ENCODE results near the gene SGPL1. TPM values are rescaled to one million over a fixed set of nuclear protein-coding genes. Genes with fewer than 3 reads are reported as not detected.

Gene SGPL1
- polyA plus RNA-seq, 1 experiment, result 16.6 TPM

DNA sequence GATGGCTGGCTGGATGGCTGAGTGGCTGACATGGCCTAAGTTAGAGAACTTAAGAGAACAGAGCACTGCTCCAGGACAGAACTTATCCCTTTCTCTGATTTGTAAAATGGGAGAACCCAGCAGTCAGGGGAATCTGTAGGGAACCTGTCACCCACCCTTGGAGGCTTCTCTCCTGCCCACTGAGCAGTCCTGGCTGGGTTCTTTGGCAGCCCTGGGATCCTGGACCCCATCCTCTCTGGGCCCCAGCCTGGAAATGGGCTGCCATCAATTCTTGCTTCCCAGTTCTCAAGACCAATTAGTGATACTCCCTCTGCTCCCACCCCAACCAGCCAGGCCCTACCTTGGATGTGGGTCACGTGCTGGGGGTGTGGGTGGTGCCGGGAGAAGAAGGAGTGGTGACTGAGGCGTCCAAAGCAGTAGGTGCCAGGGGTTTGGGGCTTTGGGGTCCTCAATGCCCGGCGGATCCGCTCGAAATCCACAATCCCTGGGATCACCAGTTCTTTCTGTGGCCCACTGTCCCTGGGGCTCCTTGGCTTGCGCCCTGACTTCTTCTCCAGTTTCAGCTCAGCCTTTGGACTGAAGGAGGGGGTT, 34.2 kb upstream of the SGPL1 start:
- POLR2A ChIA-PET, result no interaction called here
- Histone ChIP-seq H3K36me3 (ENCODE audit: control insufficient read depth, insufficient read depth, low read length) (no peaks in the 10 kb centered on the region), H3K4me3 (ENCODE audit: low read depth, low read length) (no peak overlapping the region), H3K27me3 (ENCODE audit: control insufficient read depth, insufficient read depth, low read length) (peaks cover 7% of the 10 kb centered on the region)
- CTCF ChIA-PET, result interaction anchor here (0.6 to 0.8 kb wide), 2 partner anchors 231 to 388 kb away, joined by 3 read pairs; no protein-coding TSS in a partner anchor
- DNase-seq (ENCODE audit: low read depth), result no peak
- TF ChIP-seq, protein P1, sequence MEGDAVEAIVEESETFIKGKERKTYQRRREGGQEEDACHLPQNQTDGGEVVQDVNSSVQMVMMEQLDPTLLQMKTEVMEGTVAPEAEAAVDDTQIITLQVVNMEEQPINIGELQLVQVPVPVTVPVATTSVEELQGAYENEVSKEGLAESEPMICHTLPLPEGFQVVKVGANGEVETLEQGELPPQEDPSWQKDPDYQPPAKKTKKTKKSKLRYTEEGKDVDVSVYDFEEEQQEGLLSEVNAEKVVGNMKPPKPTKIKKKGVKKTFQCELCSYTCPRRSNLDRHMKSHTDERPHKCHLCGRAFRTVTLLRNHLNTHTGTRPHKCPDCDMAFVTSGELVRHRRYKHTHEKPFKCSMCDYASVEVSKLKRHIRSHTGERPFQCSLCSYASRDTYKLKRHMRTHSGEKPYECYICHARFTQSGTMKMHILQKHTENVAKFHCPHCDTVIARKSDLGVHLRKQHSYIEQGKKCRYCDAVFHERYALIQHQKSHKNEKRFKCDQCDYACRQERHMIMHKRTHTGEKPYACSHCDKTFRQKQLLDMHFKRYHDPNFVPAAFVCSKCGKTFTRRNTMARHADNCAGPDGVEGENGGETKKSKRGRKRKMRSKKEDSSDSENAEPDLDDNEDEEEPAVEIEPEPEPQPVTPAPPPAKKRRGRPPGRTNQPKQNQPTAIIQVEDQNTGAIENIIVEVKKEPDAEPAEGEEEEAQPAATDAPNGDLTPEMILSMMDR (IDR thresholded peaks at IDR 0.05; ENCODE audit: insufficient read depth, low read depth, low read length), result no peak

DNA sequence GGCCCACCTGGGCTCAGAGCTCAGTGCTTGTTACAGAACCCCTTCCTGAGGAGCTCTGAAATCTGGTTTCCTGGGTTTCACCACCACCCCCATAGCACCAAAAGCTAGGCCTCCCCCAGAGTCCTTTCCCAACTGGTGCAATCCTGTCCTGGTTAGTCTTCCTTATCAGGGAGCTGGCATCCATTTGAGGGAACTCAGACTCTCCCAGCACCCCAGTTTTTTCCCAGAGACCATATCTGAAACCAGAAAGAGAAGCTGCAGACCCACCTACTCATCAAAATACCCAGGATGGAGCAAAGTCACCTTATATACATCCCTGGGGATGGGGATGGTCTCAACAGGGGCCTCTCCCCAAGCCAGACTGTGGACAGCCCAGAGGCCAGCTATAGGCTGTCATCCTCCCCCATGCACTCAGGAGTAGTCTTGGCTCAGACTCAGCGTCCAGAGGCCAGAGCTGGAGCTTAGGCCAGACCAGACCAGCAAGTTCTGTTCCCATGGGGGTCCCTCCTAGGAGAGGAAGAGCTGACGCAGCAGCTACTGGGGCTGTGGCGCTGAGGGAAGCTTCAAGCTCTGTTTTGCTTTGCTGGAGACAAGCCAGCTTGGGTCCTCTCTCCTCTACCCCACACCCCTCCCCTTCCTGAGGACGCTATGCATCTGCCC, 33.5 kb upstream of the SGPL1 start:
- CTCF ChIA-PET, result interaction anchor here (0.8 kb wide), 1 partner anchor 231 kb away, joined by 3 read pairs; no protein-coding TSS in a partner anchor
- no peak for DNase-seq (ENCODE audit: low read depth)
- Histone ChIP-seq H3K36me3 (ENCODE audit: control insufficient read depth, insufficient read depth, low read length) (no peaks in the 10 kb centered on the region), H3K4me3 (ENCODE audit: low read depth, low read length) (no peak overlapping the region), H3K27me3 (ENCODE audit: control insufficient read depth, insufficient read depth, low read length) (peaks cover 7% of the 10 kb centered on the region)
- TF ChIP-seq, protein P1 (IDR thresholded peaks at IDR 0.05; ENCODE audit: insufficient read depth, low read depth, low read length), result no peak
- POLR2A ChIA-PET, result no interaction called here

DNA sequence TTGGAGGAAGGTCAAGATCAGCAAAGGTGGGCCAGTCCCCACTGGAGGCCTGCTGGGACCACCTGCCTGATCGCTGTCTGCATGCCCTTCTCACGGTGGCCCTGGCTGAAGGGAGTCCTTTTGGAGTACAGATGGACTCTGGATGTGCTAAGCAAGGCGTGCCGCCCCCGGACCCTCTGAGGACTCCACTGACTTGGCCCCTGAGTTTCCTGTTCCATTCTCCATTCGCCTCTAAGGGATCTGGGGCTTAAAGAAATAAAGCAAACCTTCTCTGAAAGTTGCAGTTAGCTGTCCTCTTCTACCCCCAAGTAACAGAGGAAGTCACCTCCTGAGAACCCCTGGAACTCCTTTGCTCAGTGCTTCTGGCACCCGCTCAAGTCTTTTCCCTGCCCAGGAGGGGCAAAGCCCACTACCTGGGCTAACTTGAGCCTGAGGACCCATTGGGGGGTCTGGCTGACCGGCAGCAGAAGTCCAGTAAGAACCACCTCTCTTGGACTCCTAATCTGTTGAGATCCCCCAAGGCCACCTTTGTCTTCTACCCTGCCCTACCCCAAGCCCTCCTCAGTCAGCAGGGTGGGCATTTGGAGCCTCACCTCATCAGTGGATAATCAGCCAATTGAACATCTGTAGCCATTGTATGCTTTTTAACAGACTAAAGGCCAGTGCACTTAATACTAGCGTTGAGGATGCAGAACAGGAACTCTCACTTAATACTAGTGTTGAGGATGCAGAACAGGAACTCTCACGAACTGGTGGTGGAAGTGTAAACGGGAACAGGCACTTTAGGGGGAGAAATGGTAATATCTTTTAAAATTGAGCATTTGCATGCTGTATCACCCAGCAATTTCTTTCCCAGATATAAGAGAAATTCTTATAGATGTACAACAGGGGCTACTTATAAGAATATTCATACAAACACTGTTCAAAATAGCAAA, 32.7 kb upstream of the SGPL1 start:
- CTCF ChIA-PET, result no interaction called here

DNA sequence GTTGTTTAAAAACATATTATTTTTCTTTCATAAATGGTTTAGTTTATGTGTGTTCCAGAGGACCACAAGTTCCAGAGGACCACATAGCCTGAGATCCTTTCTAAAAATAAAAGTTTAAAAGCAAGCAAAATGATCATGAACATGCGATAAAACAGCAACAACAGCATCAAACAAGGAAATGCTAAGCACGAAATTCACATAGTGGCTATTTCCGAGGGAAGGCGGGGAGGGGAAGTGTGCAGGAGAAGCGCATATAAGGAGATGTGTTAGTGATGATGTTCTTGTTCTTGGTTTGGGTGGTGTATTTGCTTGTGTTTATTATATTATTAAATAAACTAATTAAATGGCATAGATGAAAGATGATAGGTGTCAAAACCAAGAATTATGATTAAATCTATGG, 31.7 kb upstream of the SGPL1 start:
- ChIA-PET CTCF (no interaction called here), POLR2A (no interaction called here)
- Histone ChIP-seq H3K27me3 (ENCODE audit: control insufficient read depth, insufficient read depth, low read length) (peaks cover 7% of the 10 kb centered on the region), H3K4me3 (ENCODE audit: low read depth, low read length) (no peak overlapping the region), H3K36me3 (ENCODE audit: control insufficient read depth, insufficient read depth, low read length) (no peaks in the 10 kb centered on the region)
- DNase-seq (ENCODE audit: low read depth), result no peak
- TF ChIP-seq, protein P1 (IDR thresholded peaks at IDR 0.05; ENCODE audit: insufficient read depth, low read depth, low read length), result no peak

More for the DNA sequence above, 32.7 kb upstream of the SGPL1 start:
- Histone ChIP-seq H3K27me3 (ENCODE audit: control insufficient read depth, insufficient read depth, low read length) (peaks cover 7% of the 10 kb centered on the region), H3K36me3 (ENCODE audit: control insufficient read depth, insufficient read depth, low read length) (no peaks in the 10 kb centered on the region), H3K4me3 (ENCODE audit: low read depth, low read length) (no peak overlapping the region)
- no peak for DNase-seq (ENCODE audit: low read depth)
- TF ChIP-seq, protein P1 (IDR thresholded peaks at IDR 0.05; ENCODE audit: insufficient read depth, low read depth, low read length), result no peak
- POLR2A ChIA-PET, result no interaction called here

DNA sequence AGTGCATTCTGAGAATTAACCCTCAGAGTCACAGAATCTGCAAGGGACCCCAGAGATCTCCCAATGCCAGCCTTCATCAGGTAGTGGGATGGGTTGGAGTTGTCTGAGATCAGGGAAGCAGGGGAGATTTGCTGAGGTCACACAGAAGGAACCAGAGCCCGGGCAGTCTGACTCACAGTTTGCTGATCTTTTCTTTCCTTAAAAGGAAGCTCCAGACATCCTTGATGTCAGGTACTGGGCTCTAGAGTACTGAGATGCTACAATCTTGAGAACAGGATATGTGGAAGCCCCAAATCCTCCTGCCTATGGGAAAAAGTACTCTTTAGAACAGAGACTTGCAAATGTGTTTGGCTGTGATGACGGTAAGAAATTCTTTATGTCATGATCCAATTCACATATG, 31.3 kb upstream of the SGPL1 start:
- POLR2A ChIA-PET, result no interaction called here
- CTCF ChIA-PET, result no interaction called here
- H3K36me3 ChIP-seq (ENCODE audit: control insufficient read depth, insufficient read depth, low read length), result no peaks in the 10 kb centered on the region
- no peak for DNase-seq (ENCODE audit: low read depth)
- H3K27me3 ChIP-seq (ENCODE audit: control insufficient read depth, insufficient read depth, low read length), result peaks cover 7% of the 10 kb centered on the region
- TF ChIP-seq, protein P1 (IDR thresholded peaks at IDR 0.05; ENCODE audit: insufficient read depth, low read depth, low read length), result no peak
- H3K4me3 ChIP-seq (ENCODE audit: low read depth, low read length), result no peak overlapping the region

Data from BJ (cell line).